Right lobe of liver (tissue), 4 donors: ENCODE data around the gene SLU7.

ENCODE experiments used
- CTCF ChIP-seq, 4 donors: fragments of 200-600 bp in 3 of 4; fragments of 450-650 bp in 1 of 4; IDR thresholded peaks; one replicate each; pipeline versions ENCODE4 v1.5.1 to v1.8.0; 2016 to 2022; ENCODE audit warnings: antibody characterized with exemption in 4 of 4, mild to moderate bottlenecking in 2 of 4
- POLR2A ChIP-seq: fragments of 450-650 bp; IDR thresholded peaks from one replicate; pipeline ENCODE4 v1.6.1; 2017; ENCODE audit warnings: antibody characterized with exemption, mild to moderate bottlenecking
- donor health status: DM: no; HTN: no; CAD: no.
- donor health status: DM: no; HTN: no; CAD: no.
- donor health status: DM: no; HTN: yes; CAD: no.

GRCh38 chr5:160353379-160353778 lies 65.5 kb downstream of the SLU7 start:
- TF ChIP-seq CTCF (IDR thresholded peaks at IDR 0.05) (no peak), POLR2A (no peak)
